K562 (cell line): ENCODE results near the gene RNF207. TPM values are rescaled to one million over a fixed set of nuclear protein-coding genes. Genes with fewer than 3 reads are reported as not detected.
A peak's percentile ranks its signal among the peaks of the same experiment; 100 is the strongest.

Source experiments
- ARID3B ChIP-seq: fragments of 250-450 bp; sonication (Bioruptor Pico); IDR thresholded peaks from 2 replicates; pipeline ENCODE4 v1.4.0; 2020; ENCODE audit warnings: borderline replicate concordance
- GABPA ChIP-seq: fragments of 200-800 bp; sonication (Bioruptor generic); conservative IDR thresholded peaks from 2 replicates; pipeline ENCODE4 v1.6.1; 2016; ENCODE audit warnings: low read depth, missing genetic modification characterization, missing compliant biosample characterization
- HDAC1 ChIP-seq, 2 experiments: fragments of 450-650 bp; IDR thresholded peaks; 2 replicates each; pipeline ENCODE4 v1.6.1; 2016 to 2017; ENCODE audit warnings: inconsistent platforms in 1 of 2, mild to moderate bottlenecking in 1 of 2, moderate library complexity in 1 of 2
- HNRNPL ChIP-seq: fragments of 200-400 bp; formaldehyde crosslinking; IDR thresholded peaks from 2 replicates; pipeline ENCODE4 v1.6.1; 2017; ENCODE audit warnings: low read depth, mild to moderate bottlenecking, low read length
- KDM1A ChIP-seq, 2 experiments: fragments of 450-650 bp; IDR thresholded peaks; 2 replicates each; pipeline ENCODE4 v1.6.1; 2016; ENCODE audit warnings: mild to moderate bottlenecking in 2 of 2
- KLF1 ChIP-seq: fragments of 450-650 bp; IDR thresholded peaks from 2 replicates; pipeline ENCODE4 v1.6.1; 2016; ENCODE audit warnings: missing genetic modification characterization, missing compliant biosample characterization
- MTF1 ChIP-seq: fragments of 250-450 bp; sonication (Bioruptor Pico); IDR thresholded peaks from 2 replicates; pipeline ENCODE4 v1.9.0; 2021; ENCODE audit warnings: moderate library complexity, mild to moderate bottlenecking, inconsistent platforms, borderline replicate concordance
- NBN ChIP-seq: fragments of 450-650 bp; IDR thresholded peaks from 2 replicates; pipeline ENCODE4 v1.6.1; 2016; ENCODE audit warnings: low read depth, mild to moderate bottlenecking
- NFYB ChIP-seq: IDR thresholded peaks from 2 replicates; pipeline ENCODE4 v1.6.1; 2011; ENCODE audit warnings: mild to moderate bottlenecking, moderate library complexity; ENCODE audit not compliant: insufficient read length; ENCODE audit errors: extremely low read depth
- PHF8 ChIP-seq: fragments of 200-600 bp; sonication (generic); IDR thresholded peaks from 2 replicates; pipeline ENCODE4 v1.6.1; 2012; ENCODE audit warnings: mixed run types, mild to moderate bottlenecking, inconsistent platforms, low read length, moderate library complexity, borderline replicate concordance
- POLR2A ChIP-seq: fragments of 450-650 bp; conservative IDR thresholded peaks from 2 replicates; pipeline ENCODE4 v1.6.1; 2016
- RFX1 ChIP-seq: fragments of 450-650 bp; IDR thresholded peaks from 2 replicates; pipeline ENCODE4 v1.6.1; 2016; ENCODE audit warnings: mild to moderate bottlenecking, moderate library complexity
- SRSF7 ChIP-seq: fragments of 200-400 bp; formaldehyde crosslinking; optimal IDR thresholded peaks from 2 replicates; pipeline ENCODE3; 2017; ENCODE audit warnings: mild to moderate bottlenecking, low read depth, low read length
- TSHZ1 ChIP-seq: fragments of 250-450 bp; sonication (Bioruptor Pico); IDR thresholded peaks from 2 replicates; pipeline ENCODE4 v1.4.0; 2020; ENCODE audit warnings: mild to moderate bottlenecking, moderate library complexity
- USF1 ChIP-seq: sonication (generic); formaldehyde crosslinking; IDR thresholded peaks from 2 replicates; pipeline ENCODE4 v1.9.0; 2022; ENCODE audit warnings: mild to moderate bottlenecking, missing genetic modification reagents
- ZNF134 ChIP-seq: fragments of 250-450 bp; sonication (Bioruptor Pico); conservative IDR thresholded peaks from 2 replicates; pipeline ENCODE4 v1.4.0; 2020
- ZNF561 ChIP-seq: fragments of 450-650 bp; formaldehyde crosslinking; conservative IDR thresholded peaks from 2 replicates; pipeline ENCODE4 v1.4.0; 2020; ENCODE audit warnings: mild to moderate bottlenecking, moderate library complexity
- ZNF609 ChIP-seq: sonication (generic); formaldehyde crosslinking; IDR thresholded peaks from 2 replicates; pipeline ENCODE4 v1.8.1; 2023; ENCODE audit warnings: missing genetic modification reagents, mild to moderate bottlenecking, borderline replicate concordance
- polyA plus RNA-seq, 8 experiments: library from polyadenylated mRNA; depleted of rRNA in 4 of 8; stranded (reverse) in 5 of 8; unstranded in 3 of 8; fragments of >200 nt; fragmentation: Nextera tagmentation in 2 of 8; fragmentation: Illumina TruSeq in 1 of 8; extraction: Ambion mirVana in 2 of 8; extraction: Trizol in 1 of 8; gene quantifications; 2 replicates each; pipeline versions ENCODE4 v1.2.1 to v1.2.3, GENCODE V29; 2011 to 2014; ENCODE audit warnings: inconsistent platforms in 1 of 8, missing spikeins in 1 of 8
- total RNA-seq, 7 experiments: library from RNA; depleted of rRNA in 6 of 7; stranded (reverse); fragments of >200 nt in 6 of 7; fragmentation: Illumina TruSeq in 2 of 7; extraction: Trizol in 2 of 7; gene quantifications; 2 replicates each; pipeline versions ENCODE4 v1.2.1 to v1.2.3, GENCODE V29; 2011 to 2021; ENCODE audit warnings: low replicate concordance in 1 of 7

Gene RNF207
- total and polyA plus RNA-seq, 9 of the 15 experiments (the other 6 are each of a cell fraction or from before 2014, with no cell fraction given) = 2.7 to 30.6 (median 12.9) TPM

- peak; percentile 73; the same call in 1 of the 2 replicates for TF ChIP-seq PHF8
- no peak for TF ChIP-seq ZNF134 (CRISPR knock-in tag)
- TF ChIP-seq HNRNPL = peak; percentile 85; the same call in 1 of the 2 replicates
- TF ChIP-seq KLF1 = no peak
- TF ChIP-seq SRSF7 = no peak
- TF ChIP-seq ARID3B = no peak
- TF ChIP-seq GABPA (tag) = peak; percentile 65
- TF ChIP-seq ZNF609 (CRISPR knock-in tag) = no peak
- TF ChIP-seq TSHZ1 (CRISPR knock-in tag) = no peak
- TF ChIP-seq POLR2A = peak; percentile 81
- TF ChIP-seq NFYB = no peak
- no peak for TF ChIP-seq MTF1 (CRISPR knock-in tag)
- TF ChIP-seq RFX1 = no peak
- no peak for TF ChIP-seq NBN
- no peak for TF ChIP-seq KDM1A (IDR thresholded peaks at IDR 0.05)
- TF ChIP-seq USF1 (CRISPR knock-in tag) = no peak
- no peak for TF ChIP-seq ZNF561 (CRISPR knock-in tag)
- TF ChIP-seq HDAC1 (IDR thresholded peaks at IDR 0.05) = peak in 1 of 2 experiments; percentile 67; a peak in 2 of 4 replicates
These were observed at the start of gene RNF207 (continued) for GRCh38 chr1:6205849-6206519.
